ENCODE measurements around the gene LRRK2.
"Not testable (repeated sequence)": the region's sequence is repeated elsewhere in the genome, so short reads cannot be mapped to it uniquely, and the experiment has no call there.

The LRRK2 gene

DNA sequence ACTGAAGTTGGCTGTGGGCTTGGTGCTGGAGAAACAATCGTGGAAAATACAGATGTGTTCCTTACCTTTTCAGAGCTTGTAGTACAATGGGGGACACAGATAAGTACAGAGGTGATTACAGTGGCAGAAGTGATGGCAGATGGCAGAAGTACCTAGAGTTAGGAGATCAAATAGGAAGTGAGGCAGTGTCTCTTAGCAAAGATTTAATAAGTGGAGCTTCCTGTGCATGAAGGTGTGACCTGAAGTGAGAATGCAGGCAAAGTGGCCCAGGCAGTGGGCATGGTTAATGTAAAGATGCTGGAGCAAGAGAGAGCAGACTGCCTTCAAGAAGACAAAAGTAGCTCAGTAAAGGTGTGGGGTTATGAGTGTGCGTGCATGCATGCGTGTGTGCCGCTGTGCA, 16.0 kb downstream of the LRRK2 start:
- H3K4me3 ChIP-seq (ENCODE audit: control insufficient read depth, low read depth, low read length), result no peak overlapping the region
- DNase-seq (ENCODE audit: low read depth), result no peak
- TF ChIP-seq, protein P1, sequence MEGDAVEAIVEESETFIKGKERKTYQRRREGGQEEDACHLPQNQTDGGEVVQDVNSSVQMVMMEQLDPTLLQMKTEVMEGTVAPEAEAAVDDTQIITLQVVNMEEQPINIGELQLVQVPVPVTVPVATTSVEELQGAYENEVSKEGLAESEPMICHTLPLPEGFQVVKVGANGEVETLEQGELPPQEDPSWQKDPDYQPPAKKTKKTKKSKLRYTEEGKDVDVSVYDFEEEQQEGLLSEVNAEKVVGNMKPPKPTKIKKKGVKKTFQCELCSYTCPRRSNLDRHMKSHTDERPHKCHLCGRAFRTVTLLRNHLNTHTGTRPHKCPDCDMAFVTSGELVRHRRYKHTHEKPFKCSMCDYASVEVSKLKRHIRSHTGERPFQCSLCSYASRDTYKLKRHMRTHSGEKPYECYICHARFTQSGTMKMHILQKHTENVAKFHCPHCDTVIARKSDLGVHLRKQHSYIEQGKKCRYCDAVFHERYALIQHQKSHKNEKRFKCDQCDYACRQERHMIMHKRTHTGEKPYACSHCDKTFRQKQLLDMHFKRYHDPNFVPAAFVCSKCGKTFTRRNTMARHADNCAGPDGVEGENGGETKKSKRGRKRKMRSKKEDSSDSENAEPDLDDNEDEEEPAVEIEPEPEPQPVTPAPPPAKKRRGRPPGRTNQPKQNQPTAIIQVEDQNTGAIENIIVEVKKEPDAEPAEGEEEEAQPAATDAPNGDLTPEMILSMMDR (conservative IDR thresholded peaks at IDR 0.05; ENCODE audit: control insufficient read depth, insufficient read depth, low read depth, low read length), result no peak

DNA sequence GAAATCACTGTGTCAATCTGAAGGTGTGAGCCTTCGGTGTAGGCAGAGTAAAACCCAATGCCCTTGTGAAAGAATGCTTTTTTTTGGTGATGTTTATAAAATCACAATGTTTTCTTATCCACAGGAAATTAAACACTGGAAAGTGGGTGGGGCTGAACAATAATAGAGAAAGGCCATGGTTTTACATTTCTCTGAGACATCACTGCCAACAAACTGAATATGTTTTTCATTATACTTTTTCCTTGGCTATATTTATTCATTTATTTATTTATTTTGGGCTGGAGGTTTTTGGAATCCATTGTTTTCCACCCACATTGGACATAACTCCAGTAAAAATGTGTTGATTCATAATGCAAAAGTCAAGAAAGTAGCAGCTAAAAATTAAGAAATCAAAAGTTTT, 16.9 kb downstream of the LRRK2 start:
- H3K4me3 ChIP-seq (ENCODE audit: control insufficient read depth, low read depth, low read length), result no peak overlapping the region

DNA sequence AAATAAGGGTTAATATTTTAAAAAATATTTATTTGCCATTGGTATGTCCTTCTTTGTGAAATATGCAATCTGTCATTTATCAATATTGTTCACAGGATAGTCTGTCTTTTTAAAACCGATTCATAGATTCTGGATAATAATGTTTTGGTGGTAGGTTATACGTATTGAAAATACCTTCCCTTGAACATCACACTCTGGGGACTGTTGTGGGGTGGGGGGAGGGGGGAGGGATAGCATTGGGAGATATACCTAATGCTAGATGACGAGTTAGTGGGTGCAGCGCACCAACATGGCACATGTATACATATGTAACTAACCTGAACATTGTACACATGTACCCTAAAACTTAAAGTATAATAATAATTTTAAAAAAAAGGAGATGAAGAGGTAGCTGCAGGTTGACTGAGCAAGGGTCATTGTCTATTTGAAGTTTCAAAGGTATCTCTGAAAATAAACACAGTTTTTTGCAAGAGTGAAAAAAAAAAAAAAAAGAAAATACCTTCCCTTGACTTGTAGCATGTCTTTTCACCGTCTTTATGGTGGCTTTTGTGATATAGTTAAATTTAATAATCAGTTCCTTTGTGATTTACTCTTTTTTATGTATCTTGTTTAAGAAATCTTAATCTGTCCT, 19.8 kb downstream of the LRRK2 start:
- not testable (repeated sequence) for H3K4me3 ChIP-seq (ENCODE audit: control insufficient read depth, low read depth, low read length); DNase-seq (ENCODE audit: low read depth)

More for the DNA sequence above, 16.9 kb downstream of the LRRK2 start:
- peak; percentile 27 for DNase-seq (ENCODE audit: low read depth)
- TF ChIP-seq, protein P1 (conservative IDR thresholded peaks at IDR 0.05; ENCODE audit: control insufficient read depth, insufficient read depth, low read depth, low read length), result no peak

DNA sequence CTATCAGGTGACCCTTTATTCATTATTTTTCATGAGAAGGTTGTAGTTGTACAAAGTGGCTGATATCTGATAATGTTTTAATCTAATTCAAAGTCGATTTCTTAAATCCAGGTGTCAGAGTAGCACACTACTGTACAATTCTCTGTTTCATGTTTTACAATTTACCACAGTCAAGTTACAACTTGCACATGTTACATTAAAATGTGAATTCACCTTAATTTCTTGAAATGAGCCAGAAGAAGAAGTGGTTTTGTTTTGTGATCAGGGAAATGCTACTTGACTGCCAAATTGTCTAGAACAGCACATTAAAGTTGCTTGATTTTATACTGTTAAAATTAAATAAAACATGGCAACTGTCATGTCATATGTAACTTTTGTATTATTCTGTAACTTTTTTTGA, 23.2 kb downstream of the LRRK2 start:
- TF ChIP-seq, protein P1 (conservative IDR thresholded peaks at IDR 0.05; ENCODE audit: control insufficient read depth, insufficient read depth, low read depth, low read length), result no peak
- no peak for DNase-seq (ENCODE audit: low read depth)

DNA sequence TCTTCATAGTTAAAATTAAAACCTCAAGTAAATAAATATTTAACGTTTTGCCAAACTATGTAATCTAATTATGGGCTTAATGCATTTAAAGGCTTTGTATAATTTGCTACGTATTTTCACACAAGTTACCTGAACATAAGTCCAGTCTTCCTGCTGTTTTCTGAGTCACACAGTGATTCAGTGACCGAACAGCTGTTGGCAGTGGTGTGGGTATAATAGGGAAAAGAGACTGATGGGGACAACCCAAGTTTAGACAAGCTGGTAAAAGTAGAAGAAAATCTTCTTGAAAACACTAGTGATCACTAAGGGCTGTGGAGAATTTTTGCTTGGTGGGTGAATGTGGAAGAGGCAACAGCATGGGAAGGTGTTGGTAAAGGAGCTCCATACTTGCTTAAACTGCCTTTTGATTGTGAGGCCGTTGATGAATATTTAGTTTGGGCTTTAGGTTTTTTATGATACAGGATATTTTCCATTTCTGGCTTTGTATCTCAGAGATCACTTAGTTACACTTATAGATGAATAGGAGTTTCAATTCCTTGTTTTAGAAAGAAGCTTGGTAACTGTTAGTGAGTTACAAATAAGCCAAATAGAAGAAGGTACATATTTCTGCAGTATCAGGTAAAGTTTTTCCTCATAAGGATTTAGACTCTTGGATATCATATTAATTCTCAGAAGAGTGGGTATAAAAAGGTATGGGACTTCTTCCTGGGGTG, 23.9 kb downstream of the LRRK2 start:
- TF ChIP-seq, protein P1 (conservative IDR thresholded peaks at IDR 0.05; ENCODE audit: control insufficient read depth, insufficient read depth, low read depth, low read length), result no peak
- no peak overlapping the region for H3K4me3 ChIP-seq (ENCODE audit: control insufficient read depth, low read depth, low read length)
- peak; percentile 23 for DNase-seq (ENCODE audit: low read depth)

More for the DNA sequence above, 23.2 kb downstream of the LRRK2 start:
- H3K4me3 ChIP-seq (ENCODE audit: control insufficient read depth, low read depth, low read length), result no peak overlapping the region

DNA sequence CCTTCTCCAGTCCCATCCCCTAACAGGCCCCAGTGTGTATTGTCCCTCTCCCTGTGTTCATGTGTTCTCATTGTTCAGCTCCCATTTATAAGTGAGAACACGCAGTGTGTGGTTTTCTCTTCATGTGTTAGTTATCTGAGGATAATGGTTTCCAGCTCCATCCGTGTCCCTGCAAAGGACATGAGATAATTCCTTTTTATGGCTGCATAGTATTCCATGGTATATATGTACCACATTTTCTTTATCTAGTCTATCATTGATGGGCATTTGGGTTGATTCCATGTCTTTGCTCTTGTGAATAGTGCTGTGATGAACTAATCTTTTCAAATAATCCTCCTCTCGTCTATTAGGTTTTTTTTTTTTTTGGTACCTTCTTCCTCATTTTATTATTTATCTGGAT, 25.9 kb downstream of the LRRK2 start:
- DNase-seq (ENCODE audit: low read depth); H3K4me3 ChIP-seq (ENCODE audit: control insufficient read depth, low read depth, low read length): not testable (repeated sequence)

DNA sequence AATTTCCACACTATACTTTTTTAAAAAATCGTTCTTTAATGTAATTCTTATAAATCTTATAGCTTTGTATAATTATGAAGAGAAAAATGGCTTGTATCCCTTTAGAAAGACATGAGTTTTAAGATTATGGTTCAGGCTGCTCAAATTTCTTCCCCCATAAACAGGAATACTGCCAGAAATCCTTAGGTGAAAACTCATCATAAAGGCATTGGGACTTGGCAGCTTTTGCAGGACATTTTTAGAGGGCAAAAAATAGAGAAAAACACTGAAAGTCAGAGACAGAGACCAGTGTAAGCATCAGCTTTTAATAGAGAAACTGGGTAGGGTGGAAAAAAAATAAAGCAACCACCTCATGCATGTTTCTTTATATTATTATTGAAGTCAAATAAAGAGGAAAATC, 29.1 kb downstream of the LRRK2 start:
- H3K4me3 ChIP-seq (ENCODE audit: control insufficient read depth, low read depth, low read length), result no peak overlapping the region
- peak; percentile 66 for DNase-seq (ENCODE audit: low read depth)
- TF ChIP-seq, protein P1 (conservative IDR thresholded peaks at IDR 0.05; ENCODE audit: control insufficient read depth, insufficient read depth, low read depth, low read length), result no peak

Measured in fibroblast of mammary gland (primary cell).